ENCODE data around the gene LRRC52. TPM values are rescaled to one million over a fixed set of nuclear protein-coding genes. Genes with fewer than 3 reads are reported as not detected.

Gene LRRC52
- total RNA-seq (2022; extraction: Qiagen RNA extraction; ENCODE audit: low read depth) = not detected in 5 replicates

GRCh38 chr1:165543532-165544438 is at the start of gene LRRC52:
Gene LRRC52, plus strand, starts transcription at chr1:165544000. Its CDS starts 297 bp downstream, at chr1:165544297.

Other genes starting within 250 kb of the LRRC52 start
- gene LMX1A, start 187.3 kb upstream of the LRRC52 start, total RNA-seq (2022; extraction: Qiagen RNA extraction; ENCODE audit: low read depth) = not detected in 5 replicates
- gene RXRG, start 98.9 kb upstream of the LRRC52 start, total RNA-seq (2022; extraction: Qiagen RNA extraction; ENCODE audit: low read depth) = 0.07 TPM in 1 of 5 replicates, not detected in the others
- 210 to 259 TPM (median 217 TPM) in 5 replicates for gene MGST3, start 87.2 kb downstream of the LRRC52 start, total RNA-seq (2022; extraction: Qiagen RNA extraction; ENCODE audit: low read depth)
- 38.4 to 42.4 TPM (median 41.4 TPM) in 5 replicates for gene ALDH9A1, start 154.6 kb downstream of the LRRC52 start, total RNA-seq (2022; extraction: Qiagen RNA extraction; ENCODE audit: low read depth)
- 152 to 174 TPM (median 165 TPM) in 5 replicates for gene TMCO1, start 224.9 kb downstream of the LRRC52 start, total RNA-seq (2022; extraction: Qiagen RNA extraction; ENCODE audit: low read depth)